ENCODE measurements around the gene ZCCHC8.
A peak's percentile ranks its signal among the peaks of the same experiment; 100 is the strongest.

The ZCCHC8 gene

DNA sequence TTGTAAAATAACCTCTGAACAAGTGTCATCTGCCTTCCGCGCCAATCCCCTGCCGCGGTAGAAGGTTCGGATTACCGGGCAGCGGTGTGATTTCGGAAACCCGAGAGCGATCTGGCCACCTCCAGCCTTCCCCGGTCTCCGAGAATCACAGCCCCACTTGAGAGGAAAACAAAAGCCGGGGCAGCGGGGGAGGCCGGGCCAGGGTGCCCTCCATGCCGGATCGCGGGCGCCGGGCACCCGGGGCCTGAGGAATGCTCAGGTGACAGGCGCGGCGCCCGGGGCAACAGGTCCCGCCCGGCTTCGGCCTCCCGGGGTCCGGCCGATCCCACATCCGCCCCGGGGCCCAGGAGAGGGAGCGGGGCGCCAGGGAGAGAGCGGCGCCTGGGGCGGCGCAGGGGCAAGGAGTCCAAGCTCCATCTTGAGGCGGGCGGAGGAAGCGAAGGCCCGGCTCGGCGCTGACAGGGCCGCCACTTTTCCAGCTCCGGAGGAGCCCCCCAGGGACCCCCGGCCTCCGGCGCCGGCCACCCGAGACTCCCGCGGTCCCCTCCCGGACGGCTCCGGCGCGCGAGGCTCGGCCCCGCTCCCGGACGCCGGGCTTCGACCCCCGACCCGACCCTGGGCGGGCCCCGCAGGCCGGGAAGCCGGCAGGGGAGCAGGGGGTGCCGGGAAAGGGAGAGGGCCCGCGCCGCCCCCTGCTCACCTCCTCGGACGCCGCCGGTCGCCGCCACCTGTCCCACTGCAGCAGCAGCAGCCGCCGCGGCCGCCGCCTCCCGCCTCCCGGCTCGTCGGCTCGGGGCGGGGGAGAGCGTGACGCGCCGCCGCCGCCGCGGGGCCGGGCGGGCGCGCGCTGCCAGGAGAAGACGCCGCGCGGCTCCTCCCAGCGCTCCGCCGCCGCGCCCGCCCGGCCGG, 78.7 kb downstream of the ZCCHC8 start, which contains the start of gene CLIP1:
CLIP1 (minus strand) TSS at position 849 of the 909 bp plus-strand sequence. CDS start 42,217 bp downstream, outside the sequence.
- peak; percentile 55 for DNase-seq

Measured in NCI-H526 treated with DMSO at 0.1 percent for 48 hours (cell line).